ENCODE measurements around the gene CCL22. TPM values are rescaled to one million over a fixed set of nuclear protein-coding genes. Genes with fewer than 3 reads are reported as not detected.
A peak's percentile ranks its signal among the peaks of the same experiment; 100 is the strongest.

The CCL22 gene
- total and polyA plus RNA-seq, 9 donors, result 0.06 to 0.19 (median 0.10) TPM; not detected in 5

- no peak overlapping the region for H3K27ac ChIP-seq (ENCODE audit: low read length)
- H3K4me1 ChIP-seq (ENCODE audit: control insufficient read depth, insufficient read depth, low read length), result peaks cover 31% of the 10 kb centered on the region
- H3K36me3 ChIP-seq (ENCODE audit: control insufficient read depth, insufficient read depth, low read length), result no peaks in the 10 kb centered on the region
- H3K4me3 ChIP-seq (ENCODE audit: low read length), result no peak overlapping the region
- no peaks in the 10 kb centered on the region for H3K9me3 ChIP-seq (replicated peaks; ENCODE audit: control insufficient read depth, low read depth, low read length)
- no peak for DNase-seq
- H3K27me3 ChIP-seq (ENCODE audit: control insufficient read depth, insufficient read depth, low read length), result no peaks in the 10 kb centered on the region
- WGBS (ENCODE audit: insufficient coverage), result 83% methylated on average over 5 of the region's 5 CpGs
These were observed 49.2 kb downstream of the CCL22 start for GRCh38 chr16:57407521-57408353.

- no peak overlapping the region for H3K27ac ChIP-seq (ENCODE audit: low read length)
- WGBS (ENCODE audit: insufficient coverage), result 67% methylated on average over 5 of the region's 5 CpGs
These were observed 50.5 kb downstream of the CCL22 start for GRCh38 chr16:57409065-57409464.

GRCh38 chr16:57409870-57410587, 51.4 kb downstream of the CCL22 start:
- Histone ChIP-seq H3K27ac (ENCODE audit: low read length) (no peak overlapping the region), H3K4me3 (ENCODE audit: low read length) (no peak overlapping the region), H3K4me1 (ENCODE audit: control insufficient read depth, insufficient read depth, low read length) (peaks cover 31% of the 10 kb centered on the region), H3K9me3 (replicated peaks; ENCODE audit: control insufficient read depth, low read depth, low read length) (no peaks in the 10 kb centered on the region), H3K36me3 (ENCODE audit: control insufficient read depth, insufficient read depth, low read length) (no peaks in the 10 kb centered on the region), H3K27me3 (ENCODE audit: control insufficient read depth, insufficient read depth, low read length) (no peaks in the 10 kb centered on the region)
- WGBS (ENCODE audit: insufficient coverage), result 54% methylated on average over 11 of the region's 14 CpGs
- no peak for DNase-seq

More at GRCh38 chr16:57409065-57409464, 50.5 kb downstream of the CCL22 start:
- H3K36me3 ChIP-seq (ENCODE audit: control insufficient read depth, insufficient read depth, low read length), result no peaks in the 10 kb centered on the region
- H3K4me3 ChIP-seq (ENCODE audit: low read length), result no peak overlapping the region
- no peaks in the 10 kb centered on the region for H3K9me3 ChIP-seq (replicated peaks; ENCODE audit: control insufficient read depth, low read depth, low read length)
- no peaks in the 10 kb centered on the region for H3K27me3 ChIP-seq (ENCODE audit: control insufficient read depth, insufficient read depth, low read length)
- peak; percentile 62 for DNase-seq
- H3K4me1 ChIP-seq (ENCODE audit: control insufficient read depth, insufficient read depth, low read length), result peaks cover 31% of the 10 kb centered on the region

GRCh38 chr16:57411362-57411976, 52.9 kb downstream of the CCL22 start:
- peaks cover 37% of the 10 kb centered on the region for H3K4me1 ChIP-seq (ENCODE audit: control insufficient read depth, insufficient read depth, low read length)
- H3K27me3 ChIP-seq (ENCODE audit: control insufficient read depth, insufficient read depth, low read length), result no peaks in the 10 kb centered on the region
- no peaks in the 10 kb centered on the region for H3K36me3 ChIP-seq (ENCODE audit: control insufficient read depth, insufficient read depth, low read length)
- 48% methylated on average over 9 of the region's 12 CpGs for WGBS (ENCODE audit: insufficient coverage)
- no peaks in the 10 kb centered on the region for H3K9me3 ChIP-seq (replicated peaks; ENCODE audit: control insufficient read depth, low read depth, low read length)
- no peak overlapping the region for H3K4me3 ChIP-seq (ENCODE audit: low read length)
- DNase-seq, result peak; percentile 68
- H3K27ac ChIP-seq (ENCODE audit: low read length), result peak overlapping the region; percentile 29

GRCh38 chr16:57412584-57412983, 54.0 kb downstream of the CCL22 start:
- no peaks in the 10 kb centered on the region for H3K27me3 ChIP-seq (ENCODE audit: control insufficient read depth, insufficient read depth, low read length)
- DNase-seq, result no peak
- H3K4me3 ChIP-seq (ENCODE audit: low read length), result no peak overlapping the region
- H3K9me3 ChIP-seq (replicated peaks; ENCODE audit: control insufficient read depth, low read depth, low read length), result no peaks in the 10 kb centered on the region
- H3K4me1 ChIP-seq (ENCODE audit: control insufficient read depth, insufficient read depth, low read length), result peaks cover 46% of the 10 kb centered on the region
- 84% methylated on average over 9 of the region's 9 CpGs for WGBS (ENCODE audit: insufficient coverage)
- no peak overlapping the region for H3K27ac ChIP-seq (ENCODE audit: low read length)
- no peaks in the 10 kb centered on the region for H3K36me3 ChIP-seq (ENCODE audit: control insufficient read depth, insufficient read depth, low read length)

- H3K4me1 ChIP-seq (ENCODE audit: control insufficient read depth, insufficient read depth, low read length), result peaks cover 49% of the 10 kb centered on the region
These were observed 54.7 kb downstream of the CCL22 start for GRCh38 chr16:57413301-57413730.

GRCh38 chr16:57413733-57414132, 55.1 kb downstream of the CCL22 start:
- 60% methylated on average over 2 of the region's 7 CpGs for WGBS (ENCODE audit: insufficient coverage)

More at GRCh38 chr16:57413301-57413730, 54.7 kb downstream of the CCL22 start:
- no peak overlapping the region for H3K27ac ChIP-seq (ENCODE audit: low read length)
- H3K27me3 ChIP-seq (ENCODE audit: control insufficient read depth, insufficient read depth, low read length), result no peaks in the 10 kb centered on the region
- H3K36me3 ChIP-seq (ENCODE audit: control insufficient read depth, insufficient read depth, low read length), result no peaks in the 10 kb centered on the region
- H3K4me3 ChIP-seq (ENCODE audit: low read length), result no peak overlapping the region
- H3K9me3 ChIP-seq (replicated peaks; ENCODE audit: control insufficient read depth, low read depth, low read length), result no peaks in the 10 kb centered on the region
- WGBS (ENCODE audit: insufficient coverage), result 97% methylated on average over 3 of the region's 5 CpGs
- no peak for DNase-seq

More at GRCh38 chr16:57413733-57414132, 55.1 kb downstream of the CCL22 start:
- Histone ChIP-seq H3K9me3 (replicated peaks; ENCODE audit: control insufficient read depth, low read depth, low read length) (no peaks in the 10 kb centered on the region), H3K4me1 (ENCODE audit: control insufficient read depth, insufficient read depth, low read length) (peaks cover 52% of the 10 kb centered on the region), H3K36me3 (ENCODE audit: control insufficient read depth, insufficient read depth, low read length) (no peaks in the 10 kb centered on the region), H3K4me3 (ENCODE audit: low read length) (no peak overlapping the region), H3K27me3 (ENCODE audit: control insufficient read depth, insufficient read depth, low read length) (no peaks in the 10 kb centered on the region), H3K27ac (ENCODE audit: low read length) (no peak overlapping the region)
- DNase-seq, result no peak

Other genes starting within 250 kb of the CCL22 start
- gene PSME3IP1, start 172.7 kb upstream of the CCL22 start, total RNA-seq, result 40.9 TPM
- 10 to 100 TPM; 54.0 to 64.2 (median 57.9) TPM for gene PSME3IP1, start 172.7 kb upstream of the CCL22 start, polyA plus RNA-seq (ENCODE audit: insufficient read depth in 1 of 8, insufficient read length in 8 of 8, low replicate concordance in 1 of 8)
- gene RSPRY1, start 172.5 kb upstream of the CCL22 start, total RNA-seq, result 30.1 TPM
- 10 to 100 TPM; 18.9 to 33.6 (median 24.0) TPM for gene RSPRY1, start 172.5 kb upstream of the CCL22 start, polyA plus RNA-seq (ENCODE audit: insufficient read depth in 1 of 8, insufficient read length in 8 of 8, low replicate concordance in 1 of 8)
- gene ARL2BP, start 113.5 kb upstream of the CCL22 start, total RNA-seq, result 43.5 TPM
- 10 to 100 TPM; 38.4 to 59.4 (median 46.2) TPM for gene ARL2BP, start 113.5 kb upstream of the CCL22 start, polyA plus RNA-seq (ENCODE audit: insufficient read depth in 1 of 8, insufficient read length in 8 of 8, low replicate concordance in 1 of 8)
- 0.40 TPM for gene PLLP, start 74.1 kb upstream of the CCL22 start, total RNA-seq
- gene PLLP, start 74.1 kb upstream of the CCL22 start, polyA plus RNA-seq (ENCODE audit: insufficient read depth in 1 of 8, insufficient read length in 8 of 8, low replicate concordance in 1 of 8), result 1 to 10 TPM; 1.0 to 9.6 (median 2.1) TPM
- gene CX3CL1, start 13.7 kb downstream of the CCL22 start, total RNA-seq, result 2.5 TPM
- 1 to 10 TPM; 2.9 to 7.0 (median 5.1) TPM for gene CX3CL1, start 13.7 kb downstream of the CCL22 start, polyA plus RNA-seq (ENCODE audit: insufficient read depth in 1 of 8, insufficient read length in 8 of 8, low replicate concordance in 1 of 8)
- gene CCL17, start 46.0 kb downstream of the CCL22 start, total RNA-seq, result not detected
- not detected for gene CCL17, start 46.0 kb downstream of the CCL22 start, polyA plus RNA-seq (ENCODE audit: insufficient read depth in 1 of 8, insufficient read length in 8 of 8, low replicate concordance in 1 of 8)
- 45.8 TPM for gene CIAPIN1, start 88.6 kb downstream of the CCL22 start, total RNA-seq
- 10 to 100 TPM; 56.9 to 65.8 (median 60.8) TPM for gene CIAPIN1, start 88.6 kb downstream of the CCL22 start, polyA plus RNA-seq (ENCODE audit: insufficient read depth in 1 of 8, insufficient read length in 8 of 8, low replicate concordance in 1 of 8)
- gene COQ9, start 88.7 kb downstream of the CCL22 start, total RNA-seq, result 68.8 TPM
- gene COQ9, start 88.7 kb downstream of the CCL22 start, polyA plus RNA-seq (ENCODE audit: insufficient read depth in 1 of 8, insufficient read length in 8 of 8, low replicate concordance in 1 of 8), result 10 to 100 TPM; 57.0 to 75.0 (median 66.2) TPM
- gene POLR2C, start 103.9 kb downstream of the CCL22 start, total RNA-seq, result 55.6 TPM
- 10 to 100 TPM; 44.3 to 56.7 (median 48.2) TPM for gene POLR2C, start 103.9 kb downstream of the CCL22 start, polyA plus RNA-seq (ENCODE audit: insufficient read depth in 1 of 8, insufficient read length in 8 of 8, low replicate concordance in 1 of 8)
- gene DOK4, start 127.7 kb downstream of the CCL22 start, total RNA-seq, result 8.2 TPM
- gene DOK4, start 127.7 kb downstream of the CCL22 start, polyA plus RNA-seq (ENCODE audit: insufficient read depth in 1 of 8, insufficient read length in 8 of 8, low replicate concordance in 1 of 8), result 10 to 100 TPM in 6 of 8 donors, 1 to 10 TPM in 2; 6.8 to 14.9 (median 11.4) TPM
- gene CCDC102A, start 177.8 kb downstream of the CCL22 start, total RNA-seq, result 13.9 TPM
- gene CCDC102A, start 177.8 kb downstream of the CCL22 start, polyA plus RNA-seq (ENCODE audit: insufficient read depth in 1 of 8, insufficient read length in 8 of 8, low replicate concordance in 1 of 8), result 10 to 100 TPM in 7 of 8 donors, 1 to 10 TPM in 1; 9.3 to 20.9 (median 15.9) TPM
- gene ADGRG5, start 183.9 kb downstream of the CCL22 start, total RNA-seq, result 0.13 TPM
- gene ADGRG5, start 183.9 kb downstream of the CCL22 start, polyA plus RNA-seq (ENCODE audit: insufficient read depth in 1 of 8, insufficient read length in 8 of 8, low replicate concordance in 1 of 8), result 1 to 10 TPM in 7 of 8 donors, under 1 TPM in 1; 0.64 to 2.6 (median 1.8) TPM

All from muscle of leg (tissue), 11 donors.